Spleen (tissue), 11 donors: Measurements from ENCODE around the gene TFF1. TPM values are rescaled to one million over a fixed set of nuclear protein-coding genes. Genes with fewer than 3 reads are reported as not detected.

ENCODE experiments used
- DNase-seq: peaks from one replicate; pipeline ENCODE4 v3.0.0-alpha.2; 2020
- H3K27ac ChIP-seq, 8 donors: fragments of 200-600 bp; sonication (generic) in 7 of 8; 1 replicate in 4 of 8; 2 replicates in 4 of 8; pipeline versions ENCODE4 v1.5.0 to v1.8.0; 2016 to 2021; ENCODE audit warnings: inconsistent platforms in 4 of 8, mild to moderate bottlenecking in 4 of 8, moderate library complexity in 1 of 8
- H3K27me3 ChIP-seq, 7 donors: fragments of 200-600 bp; sonication (generic) in 6 of 7; replicated peaks in 1 of 7; 1 replicate in 4 of 7; 2 replicates in 3 of 7; pipeline versions ENCODE4 v1.5.0 to v1.8.0; 2016 to 2021; ENCODE audit warnings: inconsistent platforms in 3 of 7, mild to moderate bottlenecking in 1 of 7
- H3K36me3 ChIP-seq, 6 donors: fragments of 200-600 bp; sonication (generic) in 5 of 6; 1 replicate in 4 of 6; 2 replicates in 2 of 6; pipeline versions ENCODE4 v1.5.0 to v1.8.0; 2016 to 2021; ENCODE audit warnings: inconsistent platforms in 2 of 6
- H3K4me1 ChIP-seq, 6 donors: fragments of 200-600 bp; sonication (generic) in 5 of 6; 1 replicate in 3 of 6; 2 replicates in 3 of 6; pipeline versions ENCODE4 v1.5.0 to v1.8.0; 2016 to 2021; ENCODE audit warnings: inconsistent platforms in 3 of 6
- H3K4me3 ChIP-seq, 8 donors: fragments of 200-600 bp; sonication (generic) in 7 of 8; 1 replicate in 4 of 8; 2 replicates in 4 of 8; pipeline versions ENCODE4 v1.5.0 to v1.8.0; 2016 to 2021; ENCODE audit warnings: inconsistent platforms in 4 of 8, mild to moderate bottlenecking in 4 of 8, moderate library complexity in 2 of 8
- H3K9me3 ChIP-seq, 8 donors: fragments of 200-600 bp; sonication (generic) in 7 of 8; 1 replicate in 4 of 8; 2 replicates in 4 of 8; pipeline versions ENCODE4 v1.5.0 to v1.8.0; 2016 to 2021; ENCODE audit warnings: inconsistent platforms in 4 of 8
- POLR2A ChIP-seq, 3 donors: fragments of 450-650 bp; IDR thresholded peaks; one replicate each; pipeline ENCODE4 v1.5.1; 2017; ENCODE audit warnings: antibody characterized with exemption in 3 of 3, mild to moderate bottlenecking in 1 of 3
- POLR2AphosphoS5 ChIP-seq, 3 donors: sonication (generic); formaldehyde crosslinking; IDR thresholded peaks; one replicate each; pipeline ENCODE4 v1.5.1; 2017; ENCODE audit warnings: antibody characterized with exemption in 3 of 3
- WGBS, 5 donors: extraction: QIAGEN DNeasy Blood & Tissue Kit in 3 of 5; methylation state at CpG; one replicate each; pipeline versions ENCODE4 v1.1.5 to v1.1.7; 2013 to 2018; 5-methylcytosine and 5-hydroxymethylcytosine counted together
- intact Hi-C: fragments of 100-400 bp; cut with DNase I; formaldehyde crosslinking; loops from one replicate; pipeline ENCODE4 v1.15.0; 2023; ENCODE audit warnings: low total_unique reads
- polyA plus RNA-seq, 3 donors: library from polyadenylated mRNA; stranded (reverse); fragments of 200-250 nt; gene quantifications; one replicate each; pipeline ENCODE4 v1.2.1, GENCODE V29; 2013
- total RNA-seq, 7 donors: library from RNA; depleted of rRNA in 3 of 7; stranded (reverse); fragments of >200 nt in 3 of 7; fragmentation: NEBNext Ultra II Directional in 4 of 7; extraction: Animal tissue kit (Norgen Biotek cat#: 25700) in 4 of 7; gene quantifications; one replicate each; pipeline versions ENCODE4 v1.1.0 to v1.2.1, GENCODE V29; 2016 to 2021
- TF ChIP-seq, protein P1 (sequence below), 11 experiments: fragments of 200-600 bp in 7 of 11; fragments of 450-650 bp in 4 of 11; sonication (generic) in 4 of 11; IDR thresholded peaks in 8 of 11; conservative IDR thresholded peaks in 3 of 11; 1 replicate in 7 of 11; 2 replicates in 4 of 11; pipeline versions ENCODE4 v1.4.0 to v1.8.0; 2016 to 2021; ENCODE audit warnings: antibody characterized with exemption in 11 of 11, inconsistent platforms in 4 of 11, mild to moderate bottlenecking in 1 of 11
- donor health status: healthy with polysubstance abuse.
- donor health status: DM: no; HTN: no; CAD: no; lungs with moderate emphysema.
- donor health status: DM: no; HTN: no; CAD: no.
- donor health status: Bipolar disorder and iron deficiency.
- donor health status: healthy.
- donor health status: DM: no; HTN: no; CAD: no.
- donor health status: DM: yes; HTN: yes; CAD: no.

Gene TFF1
- total and polyA plus RNA-seq, 10 donors = not detected

DNA sequence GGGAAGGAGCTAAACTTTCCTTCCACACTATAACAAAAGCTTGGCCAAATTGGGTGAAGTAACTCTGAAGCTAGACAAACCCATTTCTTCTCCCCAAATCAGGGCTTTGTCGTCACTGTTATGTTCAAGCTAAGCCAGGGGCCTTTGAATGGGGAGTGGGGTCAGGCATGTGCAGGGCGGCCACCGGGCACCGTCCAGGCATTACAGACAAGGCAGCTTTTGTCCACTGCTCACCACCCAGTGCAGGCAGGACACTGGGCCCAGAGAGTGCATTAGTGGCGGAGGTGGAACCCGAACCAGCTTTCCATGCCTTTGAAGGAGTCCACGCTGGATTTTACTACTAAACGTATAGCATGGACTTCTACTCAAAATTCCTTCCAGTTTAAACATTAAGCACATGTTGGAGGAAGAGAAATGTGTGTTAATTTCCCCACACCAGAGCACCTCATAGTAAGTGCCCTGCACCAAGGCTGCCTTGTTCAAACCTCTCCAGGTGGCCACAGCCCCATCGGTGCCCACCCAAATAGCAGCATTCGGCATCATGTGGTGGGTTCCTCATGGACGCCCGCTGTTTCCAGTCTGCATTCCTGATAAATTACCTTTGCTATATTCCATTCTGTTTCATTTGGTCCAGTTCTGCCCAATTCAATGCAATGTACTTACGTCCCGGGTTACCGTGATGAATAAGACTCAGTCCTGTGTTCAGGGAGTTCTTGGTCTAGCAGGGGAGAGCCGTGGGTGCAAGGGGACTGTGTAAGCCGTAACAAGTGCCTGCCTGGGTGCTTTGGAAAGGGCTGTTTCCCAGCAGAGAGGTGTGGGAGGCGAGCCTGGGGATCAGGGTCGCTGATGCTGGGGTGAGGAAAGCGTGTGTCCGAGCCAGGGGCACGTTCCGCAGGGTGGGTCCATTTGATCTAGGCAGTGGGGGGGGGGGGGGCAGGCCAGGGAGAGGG is 39.0 kb upstream of the TFF1 start:
- Histone ChIP-seq H3K4me1 (peaks cover 3 to 35% (median 13%) of the 10 kb centered on the region in 6 donors), H3K4me3 (peak overlapping the region; percentile 1 to 69 (median 32)), H3K36me3 (peaks cover 0 to 12% (median 0%) of the 10 kb centered on the region in 6 donors), H3K27me3 (peaks cover 0 to 26% (median 0%) of the 10 kb centered on the region in 7 donors), H3K27ac (peak overlapping the region in 6 of 8 donors; percentile 57 to 87 (median 70)), H3K9me3 (peaks cover 0 to 13% (median 5%) of the 10 kb centered on the region in 8 donors)
- 79 to 89% (median 82%) methylated on average over 22 to 23 of the region's 23 CpGs for WGBS, 5 donors
- TF ChIP-seq, protein P1, sequence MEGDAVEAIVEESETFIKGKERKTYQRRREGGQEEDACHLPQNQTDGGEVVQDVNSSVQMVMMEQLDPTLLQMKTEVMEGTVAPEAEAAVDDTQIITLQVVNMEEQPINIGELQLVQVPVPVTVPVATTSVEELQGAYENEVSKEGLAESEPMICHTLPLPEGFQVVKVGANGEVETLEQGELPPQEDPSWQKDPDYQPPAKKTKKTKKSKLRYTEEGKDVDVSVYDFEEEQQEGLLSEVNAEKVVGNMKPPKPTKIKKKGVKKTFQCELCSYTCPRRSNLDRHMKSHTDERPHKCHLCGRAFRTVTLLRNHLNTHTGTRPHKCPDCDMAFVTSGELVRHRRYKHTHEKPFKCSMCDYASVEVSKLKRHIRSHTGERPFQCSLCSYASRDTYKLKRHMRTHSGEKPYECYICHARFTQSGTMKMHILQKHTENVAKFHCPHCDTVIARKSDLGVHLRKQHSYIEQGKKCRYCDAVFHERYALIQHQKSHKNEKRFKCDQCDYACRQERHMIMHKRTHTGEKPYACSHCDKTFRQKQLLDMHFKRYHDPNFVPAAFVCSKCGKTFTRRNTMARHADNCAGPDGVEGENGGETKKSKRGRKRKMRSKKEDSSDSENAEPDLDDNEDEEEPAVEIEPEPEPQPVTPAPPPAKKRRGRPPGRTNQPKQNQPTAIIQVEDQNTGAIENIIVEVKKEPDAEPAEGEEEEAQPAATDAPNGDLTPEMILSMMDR (IDR thresholded peaks at IDR 0.05 in 8 of 11, conservative IDR thresholded peaks at IDR 0.05 in 3 of 11) = no peak
- TF ChIP-seq POLR2AphosphoS5 (IDR thresholded peaks at IDR 0.05) (no peak), POLR2A (IDR thresholded peaks at IDR 0.05) (no peak)
- intact Hi-C loops = no loop called here
- DNase-seq = peak; percentile 43

DNA sequence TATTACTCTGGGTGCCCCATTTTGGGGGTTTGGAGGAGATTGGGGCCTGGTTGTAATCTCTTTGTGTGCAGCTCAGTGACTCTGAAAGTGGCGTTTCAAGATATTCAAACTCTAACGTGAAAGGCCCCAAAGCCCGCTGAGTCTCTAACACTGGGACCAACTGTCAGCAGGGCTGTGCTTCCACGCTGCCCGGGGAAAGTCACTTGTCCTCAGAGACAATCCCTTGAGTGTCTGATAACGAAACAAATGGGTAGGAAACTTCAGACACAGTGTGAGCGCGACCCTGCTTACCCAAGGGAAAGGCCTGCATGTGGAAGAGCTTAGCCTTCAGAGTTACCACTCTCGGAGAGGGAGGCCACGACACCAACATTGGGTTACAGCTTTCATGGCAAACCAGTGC is 38.2 kb upstream of the TFF1 start:
- peak; percentile 61 for DNase-seq
- intact Hi-C loops = no loop called here
- TF ChIP-seq POLR2AphosphoS5 (IDR thresholded peaks at IDR 0.05) (no peak), POLR2A (IDR thresholded peaks at IDR 0.05) (no peak)
- TF ChIP-seq, protein P1 (IDR thresholded peaks at IDR 0.05 in 8 of 11, conservative IDR thresholded peaks at IDR 0.05 in 3 of 11) = no peak
- H3K9me3 ChIP-seq = peaks cover 0 to 13% (median 5%) of the 10 kb centered on the region in 8 donors
- H3K4me1 ChIP-seq = peaks cover 3 to 34% (median 13%) of the 10 kb centered on the region in 6 donors
- peak overlapping the region in 7 of 8 donors; percentile 25 to 69 (median 36) for H3K4me3 ChIP-seq
- H3K27me3 ChIP-seq = peaks cover 0 to 19% (median 0%) of the 10 kb centered on the region in 7 donors
- 76 to 85% (median 83%) methylated on average over 10 of the region's 10 CpGs for WGBS, 5 donors
- peaks cover 0 to 4% (median 0%) of the 10 kb centered on the region in 6 donors for H3K36me3 ChIP-seq
- H3K27ac ChIP-seq = peak overlapping the region in 7 of 8 donors; percentile 19 to 87 (median 67)

- Histone ChIP-seq H3K4me3 (peak within 1 kb of the TSS in 7 of 8 donors; percentile 25 to 69 (median 36)), H3K9me3 (peaks cover 0 to 13% (median 5%) of the 10 kb centered on the region in 8 donors), H3K36me3 (no peaks in the 10 kb centered on the region), H3K27ac (peak within 1 kb of the TSS in 7 of 8 donors; percentile 42 to 87 (median 67)), H3K4me1 (peaks cover 3 to 28% (median 13%) of the 10 kb centered on the region in 6 donors), H3K27me3 (peaks cover 0 to 13% (median 0%) of the 10 kb centered on the region in 7 donors)
- TF ChIP-seq POLR2A (IDR thresholded peaks at IDR 0.05) (no peak), POLR2AphosphoS5 (IDR thresholded peaks at IDR 0.05) (peak; percentile 42 to 72 (median 64))
- DNase-seq = peak; percentile 82
- WGBS, 5 donors = 67 to 75% (median 69%) methylated on average over 17 to 21 of the region's 21 CpGs
- intact Hi-C loops = no loop called here
These were observed 37.4 kb upstream of the TFF1 start, which contains the start of gene UBASH3A for GRCh38 chr21:42403611-42404231. Gene UBASH3A (plus strand): TSS chr21:42403902. CDS start chr21:42403946, 44 bp downstream.

GRCh38 chr21:42401820-42402251 is 35.5 kb upstream of the TFF1 start:
- H3K9me3 ChIP-seq = peaks cover 0 to 13% (median 5%) of the 10 kb centered on the region in 8 donors
- TF ChIP-seq POLR2AphosphoS5 (IDR thresholded peaks at IDR 0.05) (no peak), POLR2A (IDR thresholded peaks at IDR 0.05) (no peak)
- TF ChIP-seq, protein P1 (IDR thresholded peaks at IDR 0.05 in 8 of 11, conservative IDR thresholded peaks at IDR 0.05 in 3 of 11) = no peak
- H3K4me1 ChIP-seq = peaks cover 0 to 10% (median 5%) of the 10 kb centered on the region in 6 donors
- intact Hi-C loops = no loop called here
- no peaks in the 10 kb centered on the region for H3K36me3 ChIP-seq
- H3K27ac ChIP-seq = peak overlapping the region in 1 of 8 donors; percentile 87
- no peak overlapping the region for H3K4me3 ChIP-seq
- 69 to 81% (median 78%) methylated on average over 2 of the region's 2 CpGs for WGBS, 5 donors
- DNase-seq = no peak
- H3K27me3 ChIP-seq = peaks cover 0 to 7% (median 0%) of the 10 kb centered on the region in 7 donors
